ENCODE measurements around the gene FAM3D. TPM values are rescaled to one million over a fixed set of nuclear protein-coding genes. Genes with fewer than 3 reads are reported as not detected.

The FAM3D gene
- total and polyA plus RNA-seq, 8 donors: 0.32 to 2.1 (median 0.67) TPM

GRCh38 chr3:58635371-58636285 lies 30.9 kb downstream of the FAM3D start:
- H3K36me3 ChIP-seq: no peaks in the 10 kb centered on the region
- H3K4me3 ChIP-seq: no peak overlapping the region
- no peak for FAIRE-seq
- no peak for ATAC-seq
- no peaks in the 10 kb centered on the region for H3K27me3 ChIP-seq
- H3K27ac ChIP-seq: no peak overlapping the region
- WGBS, 2 donors: 75 to 78% methylated on average over 24 of the region's 24 CpGs
- no peak for DNase-seq
- H3K9me3 ChIP-seq: no peaks in the 10 kb centered on the region
- H3K4me1 ChIP-seq: no peaks in the 10 kb centered on the region
- intact Hi-C loops (cut with DNase I): loop anchor here in 1 of 3 donors (10.0 kb wide), 1 partner anchor 171 kb away; no protein-coding TSS in a partner anchor
- no peak for TF ChIP-seq CTCF (IDR thresholded peaks at IDR 0.05)

GRCh38 chr3:58633157-58633865 lies 33.3 kb downstream of the FAM3D start:
- H3K27me3 ChIP-seq: no peaks in the 10 kb centered on the region
- no peak for ATAC-seq
- H3K9me3 ChIP-seq: no peaks in the 10 kb centered on the region
- no peak overlapping the region for H3K27ac ChIP-seq
- no peak for FAIRE-seq
- no peak overlapping the region for H3K4me3 ChIP-seq
- no peaks in the 10 kb centered on the region for H3K36me3 ChIP-seq
- intact Hi-C loops (cut with DNase I): loop anchor here in 2 of 3 donors (5.0 to 10.0 kb wide), 2 partner anchors 66 to 169 kb away; no protein-coding TSS in a partner anchor
- peaks cover 0 to 11% (median 0%) of the 10 kb centered on the region in 3 donors for H3K4me1 ChIP-seq
- 85 to 87% methylated on average over 8 of the region's 8 CpGs for WGBS, 2 donors
- TF ChIP-seq CTCF (IDR thresholded peaks at IDR 0.05): no peak
- no peak for DNase-seq

GRCh38 chr3:58631742-58632141 lies 34.8 kb downstream of the FAM3D start:
- 25 to 43% methylated on average over 4 of the region's 4 CpGs for WGBS, 2 donors
- FAIRE-seq (no peak), DNase-seq (no peak), ATAC-seq (no peak)
- TF ChIP-seq CTCF (IDR thresholded peaks at IDR 0.05): no peak
- Histone ChIP-seq H3K27me3 (no peaks in the 10 kb centered on the region), H3K27ac (no peak overlapping the region), H3K9me3 (no peaks in the 10 kb centered on the region), H3K4me1 (peaks cover 0 to 23% (median 8%) of the 10 kb centered on the region in 3 donors), H3K4me3 (no peak overlapping the region), H3K36me3 (no peaks in the 10 kb centered on the region)
- intact Hi-C loops (cut with DNase I): loop anchor here in 2 of 3 donors (5.0 to 10.0 kb wide), 2 partner anchors 64 to 167 kb away; no protein-coding TSS in a partner anchor

GRCh38 chr3:58630710-58631092 lies 35.9 kb downstream of the FAM3D start:
- whole genome bisulfite sequencing, 2 donors: 41 to 60% methylated on average over 5 of the region's 5 CpGs
- FAIRE-seq: no peak

More at GRCh38 chr3:58630710-58631092, 35.9 kb downstream of the FAM3D start:
- Histone ChIP-seq H3K9me3 (no peaks in the 10 kb centered on the region), H3K27ac (no peak overlapping the region), H3K4me3 (no peak overlapping the region), H3K4me1 (peaks cover 0 to 23% (median 10%) of the 10 kb centered on the region in 3 donors), H3K27me3 (no peaks in the 10 kb centered on the region), H3K36me3 (no peaks in the 10 kb centered on the region)
- intact Hi-C loops (cut with DNase I): loop anchor here in 2 of 3 donors (5.0 to 10.0 kb wide), 2 partner anchors 63 to 166 kb away; no protein-coding TSS in a partner anchor
- DNase-seq (no peak), ATAC-seq (no peak)
- TF ChIP-seq CTCF (IDR thresholded peaks at IDR 0.05): no peak
